Epithelial cell of proximal tubule (primary cell): ENCODE measurements around the gene NPM1. TPM values are rescaled to one million over a fixed set of nuclear protein-coding genes. Genes with fewer than 3 reads are reported as not detected.

Experiments
- DNase-seq: peaks from one replicate; pipeline ENCODE4 v3.0.0-alpha.2; 2011; ENCODE audit warnings: low read depth
- H3K4me3 ChIP-seq: 2 replicates; pipeline ENCODE4 v1.5.1; 2011; ENCODE audit warnings: low read depth, mild to moderate bottlenecking, low read length
- CTCF ChIP-seq: conservative IDR thresholded peaks from 2 replicates; pipeline ENCODE4 v1.5.1; 2012; ENCODE audit warnings: low read depth, mild to moderate bottlenecking, low read length
- total RNA-seq: library from RNA; depleted of rRNA; stranded (reverse); fragments of >200 nt; gene quantifications from 2 replicates; pipeline ENCODE4 v1.2.3, GENCODE V29; 2015

Gene NPM1
- total RNA-seq, 1 donor from 2014 or later: 1,693 TPM

GRCh38 chr5:171445644-171446516 lies 58.2 kb downstream of the NPM1 start:
- H3K4me3 ChIP-seq: no peak overlapping the region
- DNase-seq: no peak
- no peak for TF ChIP-seq CTCF

- H3K4me3 ChIP-seq: no peak overlapping the region
- TF ChIP-seq CTCF: no peak
- no peak for DNase-seq
Observed at GRCh38 chr5:171447226-171447625, 59.6 kb downstream of the NPM1 start.

- no peak for TF ChIP-seq CTCF
- no peak overlapping the region for H3K4me3 ChIP-seq
- no peak for DNase-seq
Observed at GRCh38 chr5:171449426-171449825, 61.8 kb downstream of the NPM1 start.

- peak overlapping the region; percentile 36 for H3K4me3 ChIP-seq
- no peak for DNase-seq
- no peak for TF ChIP-seq CTCF
Observed at GRCh38 chr5:171450423-171451331, 63.0 kb downstream of the NPM1 start.

- TF ChIP-seq CTCF: no peak
- no peak for DNase-seq
- peak overlapping the region; percentile 6 for H3K4me3 ChIP-seq
Observed at GRCh38 chr5:171451421-171451820, 63.8 kb downstream of the NPM1 start.

GRCh38 chr5:171453056-171453725 lies 65.5 kb downstream of the NPM1 start:
- no peak for DNase-seq
- no peak for TF ChIP-seq CTCF
- no peak overlapping the region for H3K4me3 ChIP-seq
